Fibroblast of pulmonary artery (primary cell): Measurements from ENCODE around the gene KRT12.

Experiments
- DNase-seq: peaks from one replicate; pipeline ENCODE4 v3.0.0-alpha.2; 2010; ENCODE audit warnings: low read depth
- H3K4me3 ChIP-seq: replicated peaks from 2 replicates; pipeline ENCODE4 v1.5.1; 2011; ENCODE audit warnings: low read depth, mild to moderate bottlenecking, control low read depth, low read length, moderate library complexity
- CTCF ChIP-seq: IDR thresholded peaks from 2 replicates; pipeline ENCODE4 v1.5.1; 2011; ENCODE audit warnings: mild to moderate bottlenecking, control low read depth, low read length, inconsistent platforms; ENCODE audit errors: missing control alignments

Gene KRT12

GRCh38 chr17:40857535-40857934 is 9.5 kb downstream of the KRT12 start:
- H3K4me3 ChIP-seq, result no peak overlapping the region
- DNase-seq, result no peak
- no peak for TF ChIP-seq CTCF

GRCh38 chr17:40854175-40854814 is 12.7 kb downstream of the KRT12 start:
- peak; percentile 87 for DNase-seq
- H3K4me3 ChIP-seq, result no peak overlapping the region
- TF ChIP-seq CTCF, result no peak

GRCh38 chr17:40852364-40852763 is 14.7 kb downstream of the KRT12 start:
- DNase-seq, result no peak
- no peak overlapping the region for H3K4me3 ChIP-seq
- TF ChIP-seq CTCF, result no peak

- DNase-seq, result peak; percentile 8
- H3K4me3 ChIP-seq, result no peak overlapping the region
- no peak for TF ChIP-seq CTCF
Measured at GRCh38 chr17:40850293-40850972, 16.6 kb downstream of the KRT12 start.

GRCh38 chr17:40849723-40850122 is 17.3 kb downstream of the KRT12 start:
- no peak for TF ChIP-seq CTCF
- no peak for DNase-seq
- H3K4me3 ChIP-seq, result no peak overlapping the region

- no peak overlapping the region for H3K4me3 ChIP-seq
- no peak for DNase-seq
- no peak for TF ChIP-seq CTCF
Measured at GRCh38 chr17:40848583-40849235, 18.3 kb downstream of the KRT12 start.
